SW480 (cell line): ENCODE results near the gene SHMT1.

Experiments used
- DNase-seq: peaks from one replicate; pipeline ENCODE4 v3.0.0-alpha.2; 2016; ENCODE audit warnings: low spot score

Gene SHMT1

GRCh38 chr17:18281788-18282187 lies 81.6 kb downstream of the SHMT1 start:
- no peak for DNase-seq

- DNase-seq = no peak
Observed at GRCh38 chr17:18280766-18281371, 82.5 kb downstream of the SHMT1 start.

- DNase-seq = no peak
Observed at GRCh38 chr17:18280249-18280648, 83.1 kb downstream of the SHMT1 start.

- DNase-seq = no peak
Observed at GRCh38 chr17:18278867-18279266, 84.5 kb downstream of the SHMT1 start.
